HG03139 (cell line): ENCODE results near the gene WASHC4.
"Not testable (repeated sequence)": the region's sequence is repeated elsewhere in the genome, so short reads cannot be mapped to it uniquely, and the experiment has no call there.

ENCODE experiments used
- ATAC-seq: cut with Tn5 transposase; IDR thresholded peaks from one replicate; pipeline ENCODE4 v1.9.1; 2021; ENCODE audit not compliant: unreplicated experiment

WASHC4 gene

DNA sequence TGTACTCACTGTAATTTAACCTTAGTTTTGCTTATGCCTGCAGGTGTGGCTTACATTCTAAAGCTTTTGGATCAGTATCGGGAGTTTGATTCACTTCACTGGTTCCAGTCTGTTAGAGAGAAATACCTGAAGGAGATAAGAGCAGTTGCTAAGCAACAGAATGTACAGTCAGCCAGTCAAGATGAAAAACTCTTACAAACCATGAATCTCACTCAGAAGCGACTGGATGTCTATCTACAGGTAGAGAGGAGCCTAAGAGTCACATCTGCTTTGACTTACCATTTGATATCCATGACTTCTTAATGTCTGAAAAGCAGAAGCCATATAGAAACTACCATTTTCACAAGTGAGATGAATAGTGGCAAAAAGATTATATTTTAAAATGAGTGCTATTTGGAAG is 56.5 kb downstream of the WASHC4 start:
- ATAC-seq = no peak

DNA sequence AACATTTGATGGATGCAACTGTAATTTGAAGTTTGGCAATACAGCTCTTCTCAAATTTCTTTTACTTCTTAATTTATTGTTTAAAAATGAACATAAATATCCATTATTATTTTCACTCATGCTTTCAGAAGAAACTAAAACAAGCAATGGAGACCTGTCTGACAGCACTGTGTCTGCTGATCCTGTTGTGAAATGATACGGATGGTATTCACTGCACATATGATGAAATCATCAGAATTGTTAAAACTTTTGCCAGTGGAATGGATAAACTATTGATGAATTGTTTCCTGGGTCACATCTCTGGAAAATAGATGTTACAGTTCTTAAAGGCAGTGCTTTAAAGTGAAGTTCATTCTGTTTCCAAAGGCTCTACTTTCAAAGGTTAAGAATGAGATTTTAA is 59.2 kb downstream of the WASHC4 start:
- no peak for ATAC-seq

- ATAC-seq = no peak
Observed at GRCh38 chr12:105167346-105167745, 59.8 kb downstream of the WASHC4 start.

- ATAC-seq = no peak
Observed at GRCh38 chr12:105168006-105168405, 60.5 kb downstream of the WASHC4 start.

- no peak for ATAC-seq
Observed at GRCh38 chr12:105170139-105170538, 62.6 kb downstream of the WASHC4 start.

DNA sequence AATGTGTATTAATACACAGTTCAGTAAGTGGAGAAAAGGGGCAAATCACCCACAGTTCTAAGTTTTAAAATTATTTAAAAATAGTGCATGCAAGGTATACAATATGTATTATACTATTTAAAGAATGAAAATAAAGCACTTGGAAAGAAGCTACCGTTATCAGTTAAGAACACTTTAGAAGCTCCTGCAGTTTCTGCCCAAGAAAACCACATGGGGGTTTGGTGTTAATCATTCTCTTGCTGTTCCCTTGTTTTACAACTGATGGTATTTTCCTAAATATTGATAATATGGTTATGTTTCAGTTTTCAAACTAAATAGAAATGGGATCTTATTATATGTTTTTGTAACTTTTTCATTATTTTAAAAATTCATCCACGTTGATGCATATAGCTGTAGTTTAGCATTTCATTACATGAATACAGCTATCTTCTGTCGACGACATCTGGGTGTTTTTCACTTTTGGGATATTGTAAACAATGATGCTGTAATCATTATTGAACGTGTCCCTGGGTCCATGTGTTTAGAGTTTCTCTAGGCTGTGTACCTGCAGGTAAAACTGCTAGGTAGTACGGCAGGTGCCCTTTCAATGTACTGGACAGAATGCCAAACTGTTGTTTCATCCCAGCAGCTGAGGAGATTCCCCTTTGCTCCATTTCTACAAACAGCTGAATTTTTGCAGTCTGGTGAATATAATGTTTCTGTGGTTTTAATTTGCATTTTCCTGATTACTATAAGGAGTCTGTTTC is 64.3 kb downstream of the WASHC4 start:
- ATAC-seq = no peak

GRCh38 chr12:105175397-105175990 is 68.0 kb downstream of the WASHC4 start:
- ATAC-seq = no peak

DNA sequence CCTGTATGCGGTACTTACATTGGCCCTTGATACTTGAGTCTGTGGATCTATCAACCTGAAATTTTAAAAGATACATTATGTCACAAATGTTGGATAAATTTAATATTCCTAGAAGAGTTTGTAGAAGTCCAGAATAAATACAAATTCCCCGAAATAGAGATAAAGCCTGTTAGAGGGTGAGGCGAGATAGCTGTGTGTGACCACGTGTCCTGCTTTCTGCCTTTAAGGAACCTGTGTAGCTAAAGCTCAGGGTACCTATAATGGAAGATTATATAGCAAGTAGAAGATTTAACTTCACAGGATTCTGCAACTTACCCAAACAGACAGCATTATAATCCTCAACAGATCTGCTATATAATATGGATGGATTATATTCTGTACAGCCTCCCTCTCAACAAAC is 69.7 kb downstream of the WASHC4 start:
- ATAC-seq = no peak

- ATAC-seq = not testable (repeated sequence)
Observed at GRCh38 chr12:105179114-105179513, 71.6 kb downstream of the WASHC4 start.

DNA sequence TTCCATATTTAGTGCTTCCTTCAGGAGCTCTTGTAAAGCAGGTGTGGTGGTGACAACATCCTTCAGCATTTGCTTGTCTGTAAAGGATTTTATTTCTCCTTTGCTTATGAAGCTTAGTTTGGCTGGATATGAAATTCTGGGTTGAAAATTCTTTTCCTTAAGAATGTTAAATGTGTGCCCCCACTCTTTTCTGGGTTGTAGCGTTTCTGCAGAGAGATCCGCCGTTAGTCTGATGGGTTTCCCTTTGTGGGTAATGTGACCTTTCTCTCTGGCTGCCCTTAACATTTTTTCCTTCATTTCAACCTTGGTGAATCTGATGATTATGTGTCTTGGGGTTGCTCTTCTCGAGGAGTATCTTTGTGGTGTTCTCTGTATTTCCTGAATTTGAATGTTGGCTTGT is 75.9 kb downstream of the WASHC4 start:
- not testable (repeated sequence) for ATAC-seq

DNA sequence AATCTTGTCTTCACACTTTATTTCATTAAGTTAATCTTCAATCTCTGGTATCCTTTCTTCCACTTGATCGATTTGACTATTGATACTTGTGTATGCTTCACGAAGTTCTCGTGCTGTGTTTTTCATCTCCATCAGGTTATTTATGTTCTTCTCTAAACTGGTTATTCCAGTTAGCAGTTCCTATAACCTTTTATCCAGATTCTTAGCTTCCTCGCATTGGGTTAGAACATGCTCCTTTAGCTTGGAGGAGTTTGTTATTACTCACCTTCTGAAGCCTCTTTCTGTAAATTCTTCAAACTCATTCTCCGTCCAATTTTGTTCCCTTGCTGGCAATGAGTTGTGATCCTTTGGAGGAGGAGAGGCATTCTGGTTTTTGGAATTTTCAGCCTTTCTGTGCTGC is 76.4 kb downstream of the WASHC4 start:
- not testable (repeated sequence) for ATAC-seq

GRCh38 chr12:105189293-105189692 is 81.8 kb downstream of the WASHC4 start:
- ATAC-seq = no peak

DNA sequence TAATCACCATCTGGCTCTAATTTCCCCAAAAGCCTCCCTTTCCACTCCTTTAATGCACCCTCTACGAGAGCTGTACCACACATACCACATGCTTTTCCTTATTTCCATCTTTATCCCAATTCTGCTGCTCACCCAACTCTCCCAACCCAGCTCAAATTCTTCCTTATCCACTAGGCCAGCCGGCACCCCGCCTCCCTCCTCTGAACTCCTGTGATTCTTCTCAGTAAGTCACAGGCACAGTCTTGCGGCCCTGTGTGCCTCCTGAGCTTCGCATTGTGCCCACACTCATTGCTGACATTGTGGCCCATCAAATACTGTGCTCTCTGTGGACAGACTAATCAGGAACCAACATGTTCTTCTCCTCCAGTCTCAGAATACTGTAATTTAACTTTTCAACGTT is 83.0 kb downstream of the WASHC4 start:
- no peak for ATAC-seq

- no peak for ATAC-seq
Observed at GRCh38 chr12:105192624-105193225, 85.2 kb downstream of the WASHC4 start.

- no peak for ATAC-seq
Observed at GRCh38 chr12:105194947-105195346, 87.4 kb downstream of the WASHC4 start.

- no peak for ATAC-seq
Observed at GRCh38 chr12:105196090-105196489, 88.6 kb downstream of the WASHC4 start.

- no peak for ATAC-seq
Observed at GRCh38 chr12:105198961-105199360, 91.4 kb downstream of the WASHC4 start.

- no peak for ATAC-seq
Observed at GRCh38 chr12:105200385-105200784, 92.9 kb downstream of the WASHC4 start.

- ATAC-seq = no peak
Observed at GRCh38 chr12:105201299-105201698, 93.8 kb downstream of the WASHC4 start.

- ATAC-seq = no peak
Observed at GRCh38 chr12:105202202-105202601, 94.7 kb downstream of the WASHC4 start.

GRCh38 chr12:105204127-105204526 is 96.6 kb downstream of the WASHC4 start:
- ATAC-seq = no peak

GRCh38 chr12:105204916-105205315 is 97.4 kb downstream of the WASHC4 start:
- no peak for ATAC-seq
